Smooth muscle cell (in vitro differentiated cells): Measurements from ENCODE around the gene AGBL4. TPM values are rescaled to one million over a fixed set of nuclear protein-coding genes. Genes with fewer than 3 reads are reported as not detected.

Experiments
- DNase-seq: peaks from one replicate; lab custom pipeline; 2025; ENCODE audit not compliant: unreplicated experiment; lab: John Stamatoyannopoulos, UW
- H2AFZ ChIP-seq: fragments of 200-600 bp; sonication (generic); 2 replicates; pipeline ENCODE4 v1.6.0; 2016; ENCODE audit warnings: antibody characterized with exemption, low read depth, mild to moderate bottlenecking
- H3F3A ChIP-seq: fragments of 200-600 bp; sonication (generic); 2 replicates; pipeline ENCODE4 v1.6.0; 2017; ENCODE audit warnings: antibody characterized with exemption, low read depth
- H3K27ac ChIP-seq: fragments of 200-600 bp; sonication (generic); 2 replicates; pipeline ENCODE4 v1.5.1; 2016; ENCODE audit warnings: low read depth, mild to moderate bottlenecking
- H3K27me3 ChIP-seq: fragments of 200-600 bp; sonication (generic); 2 replicates; pipeline ENCODE4 v1.6.1; 2016; ENCODE audit warnings: low read depth, mild to moderate bottlenecking
- H3K36me3 ChIP-seq: fragments of 200-600 bp; sonication (generic); 2 replicates; pipeline ENCODE4 v1.5.1; 2016; ENCODE audit warnings: low read depth
- H3K4me1 ChIP-seq: fragments of 200-600 bp; sonication (generic); 2 replicates; pipeline ENCODE4 v1.5.1; 2016; ENCODE audit warnings: low read depth
- H3K4me2 ChIP-seq: fragments of 200-600 bp; sonication (generic); 2 replicates; pipeline ENCODE4 v1.6.0; 2016; ENCODE audit warnings: mild to moderate bottlenecking
- H3K4me3 ChIP-seq: fragments of 200-600 bp; sonication (generic); 2 replicates; pipeline ENCODE4 v1.5.1; 2016; ENCODE audit warnings: mild to moderate bottlenecking
- H3K79me2 ChIP-seq: fragments of 200-600 bp; sonication (generic); 2 replicates; pipeline ENCODE4 v1.6.0; 2016; ENCODE audit warnings: low read depth, mild to moderate bottlenecking
- H3K9ac ChIP-seq: fragments of 200-600 bp; sonication (generic); 2 replicates; pipeline ENCODE4 v1.6.0; 2016; ENCODE audit warnings: low read depth
- H3K9me3 ChIP-seq: fragments of 200-600 bp; sonication (generic); replicated peaks from 2 replicates; pipeline ENCODE4 v1.5.1; 2016; ENCODE audit warnings: low read depth
- H4K20me1 ChIP-seq: fragments of 200-600 bp; sonication (generic); 2 replicates; pipeline ENCODE4 v1.6.0; 2016; ENCODE audit warnings: low read depth
- CTCF ChIP-seq: fragments of 200-600 bp; sonication (generic); IDR thresholded peaks from 2 replicates; pipeline ENCODE4 v1.5.1; 2017; ENCODE audit warnings: borderline replicate concordance, mild to moderate bottlenecking, antibody characterized with exemption; ENCODE audit not compliant: insufficient read depth, poor library complexity, severe bottlenecking
- WGBS: methylation state at CpG from one replicate; pipeline ENCODE4 v1.1.7; 2016; ENCODE audit warnings: low lambda C conversion rate; 5-methylcytosine and 5-hydroxymethylcytosine counted together
- polyA plus RNA-seq: library from polyadenylated mRNA; unstranded; fragments of >200 nt; fragmentation: Nextera tagmentation; extraction: Ambion mirVana; gene quantifications from 2 replicates; pipeline ENCODE4 v1.2.1, GENCODE V29; 2016
- total RNA-seq: library from RNA; depleted of rRNA; stranded (reverse); fragments of >200 nt; gene quantifications from 2 replicates; pipeline ENCODE4 v1.2.3, GENCODE V29; 2014

The AGBL4 gene
- total and polyA plus RNA-seq, 2 experiments from 2014 or later: 0.29 TPM; not detected in 1

- no peak for DNase-seq
- 62% methylated on average over 3 of the region's 3 CpGs for WGBS
- H2AFZ ChIP-seq: no peak overlapping the region
- no peak overlapping the region for H3K9ac ChIP-seq
- no peaks in the 10 kb centered on the region for H4K20me1 ChIP-seq
- no peaks in the 10 kb centered on the region for H3K27me3 ChIP-seq
- H3K79me2 ChIP-seq: no peaks in the 10 kb centered on the region
- H3K27ac ChIP-seq: no peak overlapping the region
- no peak for TF ChIP-seq CTCF
- peaks cover 12% of the 10 kb centered on the region for H3K9me3 ChIP-seq
- no peaks in the 10 kb centered on the region for H3F3A ChIP-seq
- H3K4me2 ChIP-seq: no peak overlapping the region
- no peak overlapping the region for H3K4me3 ChIP-seq
- H3K36me3 ChIP-seq: no peaks in the 10 kb centered on the region
- H3K4me1 ChIP-seq: no peaks in the 10 kb centered on the region
These were observed 117.4 kb downstream of the AGBL4 start for GRCh38 chr1:49906365-49906764.

GRCh38 chr1:49864581-49864980, 159.2 kb downstream of the AGBL4 start:
- WGBS: 85% methylated on average over 3 of the region's 4 CpGs
- DNase-seq: no peak
- no peaks in the 10 kb centered on the region for H3K27me3 ChIP-seq
- H3K79me2 ChIP-seq: no peaks in the 10 kb centered on the region
- no peak overlapping the region for H2AFZ ChIP-seq
- H3F3A ChIP-seq: no peaks in the 10 kb centered on the region
- H3K4me1 ChIP-seq: no peaks in the 10 kb centered on the region
- TF ChIP-seq CTCF: no peak
- H3K9me3 ChIP-seq: peaks cover 12% of the 10 kb centered on the region
- no peak overlapping the region for H3K9ac ChIP-seq
- no peaks in the 10 kb centered on the region for H3K36me3 ChIP-seq
- H3K4me2 ChIP-seq: no peak overlapping the region
- H3K27ac ChIP-seq: no peak overlapping the region
- H3K4me3 ChIP-seq: no peak overlapping the region
- no peaks in the 10 kb centered on the region for H4K20me1 ChIP-seq

GRCh38 chr1:49854741-49855140, 169.0 kb downstream of the AGBL4 start:
- TF ChIP-seq CTCF: no peak
- H3K27ac ChIP-seq: no peak overlapping the region
- no peaks in the 10 kb centered on the region for H3K36me3 ChIP-seq
- no peak for DNase-seq
- H2AFZ ChIP-seq: no peak overlapping the region
- H3K4me2 ChIP-seq: no peak overlapping the region
- H3K4me3 ChIP-seq: no peak overlapping the region
- H4K20me1 ChIP-seq: no peaks in the 10 kb centered on the region
- no peaks in the 10 kb centered on the region for H3K27me3 ChIP-seq
- H3K9me3 ChIP-seq: peaks cover 13% of the 10 kb centered on the region
- H3K4me1 ChIP-seq: no peaks in the 10 kb centered on the region
- no peaks in the 10 kb centered on the region for H3F3A ChIP-seq
- H3K9ac ChIP-seq: no peak overlapping the region
- no peaks in the 10 kb centered on the region for H3K79me2 ChIP-seq

- Histone ChIP-seq H3K36me3 (no peaks in the 10 kb centered on the region), H3K4me3 (no peak overlapping the region), H3K79me2 (no peaks in the 10 kb centered on the region), H3K4me1 (no peaks in the 10 kb centered on the region), H4K20me1 (no peaks in the 10 kb centered on the region), H2AFZ (no peak overlapping the region), H3K9me3 (peaks cover 18% of the 10 kb centered on the region), H3K27ac (no peak overlapping the region), H3K4me2 (no peak overlapping the region), H3K27me3 (no peaks in the 10 kb centered on the region), H3F3A (no peaks in the 10 kb centered on the region), H3K9ac (no peak overlapping the region)
- TF ChIP-seq CTCF: no peak
- WGBS: 73% methylated on average over 2 of the region's 2 CpGs
- DNase-seq: no peak
These were observed 181.2 kb downstream of the AGBL4 start for GRCh38 chr1:49842596-49842995.
